ENCODE data around the gene PIR.

DNA sequence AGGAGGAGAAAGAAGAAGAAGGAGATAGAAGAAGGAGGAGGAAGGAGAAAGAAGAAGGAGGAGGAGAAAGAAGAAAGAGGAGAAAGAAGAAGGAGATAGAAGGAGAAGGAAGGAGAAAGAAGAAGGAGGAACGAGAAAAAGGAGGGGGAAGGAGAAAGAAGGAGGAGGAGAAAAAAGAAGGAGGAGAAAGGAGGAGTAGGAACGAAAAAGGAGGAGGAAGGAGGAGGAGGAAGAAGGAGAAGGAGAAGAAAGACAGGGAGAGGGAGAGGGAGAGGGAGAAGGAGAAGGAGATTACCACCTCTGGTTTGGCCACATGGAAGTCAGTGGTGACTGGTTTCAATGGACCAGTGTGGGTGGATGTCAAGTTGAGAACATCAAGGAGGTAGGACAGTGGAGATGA, 58.9 kb downstream of the PIR start:
- TF ChIP-seq, protein P1, sequence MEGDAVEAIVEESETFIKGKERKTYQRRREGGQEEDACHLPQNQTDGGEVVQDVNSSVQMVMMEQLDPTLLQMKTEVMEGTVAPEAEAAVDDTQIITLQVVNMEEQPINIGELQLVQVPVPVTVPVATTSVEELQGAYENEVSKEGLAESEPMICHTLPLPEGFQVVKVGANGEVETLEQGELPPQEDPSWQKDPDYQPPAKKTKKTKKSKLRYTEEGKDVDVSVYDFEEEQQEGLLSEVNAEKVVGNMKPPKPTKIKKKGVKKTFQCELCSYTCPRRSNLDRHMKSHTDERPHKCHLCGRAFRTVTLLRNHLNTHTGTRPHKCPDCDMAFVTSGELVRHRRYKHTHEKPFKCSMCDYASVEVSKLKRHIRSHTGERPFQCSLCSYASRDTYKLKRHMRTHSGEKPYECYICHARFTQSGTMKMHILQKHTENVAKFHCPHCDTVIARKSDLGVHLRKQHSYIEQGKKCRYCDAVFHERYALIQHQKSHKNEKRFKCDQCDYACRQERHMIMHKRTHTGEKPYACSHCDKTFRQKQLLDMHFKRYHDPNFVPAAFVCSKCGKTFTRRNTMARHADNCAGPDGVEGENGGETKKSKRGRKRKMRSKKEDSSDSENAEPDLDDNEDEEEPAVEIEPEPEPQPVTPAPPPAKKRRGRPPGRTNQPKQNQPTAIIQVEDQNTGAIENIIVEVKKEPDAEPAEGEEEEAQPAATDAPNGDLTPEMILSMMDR (IDR thresholded peaks at IDR 0.05; ENCODE audit: poor library complexity, severe bottlenecking), result no peak
- TF ChIP-seq POLR2AphosphoS5 (IDR thresholded peaks at IDR 0.05) (no peak), TAF1 (IDR thresholded peaks at IDR 0.05; ENCODE audit: low read depth) (no peak), EZH2 (IDR thresholded peaks at IDR 0.05; ENCODE audit: borderline replicate concordance, insufficient read depth, low read length, poor library complexity, severe bottlenecking) (no peak)

Data from neural cell (in vitro differentiated cells).